ENCODE results near the gene TMEM140.

TMEM140 gene

DNA sequence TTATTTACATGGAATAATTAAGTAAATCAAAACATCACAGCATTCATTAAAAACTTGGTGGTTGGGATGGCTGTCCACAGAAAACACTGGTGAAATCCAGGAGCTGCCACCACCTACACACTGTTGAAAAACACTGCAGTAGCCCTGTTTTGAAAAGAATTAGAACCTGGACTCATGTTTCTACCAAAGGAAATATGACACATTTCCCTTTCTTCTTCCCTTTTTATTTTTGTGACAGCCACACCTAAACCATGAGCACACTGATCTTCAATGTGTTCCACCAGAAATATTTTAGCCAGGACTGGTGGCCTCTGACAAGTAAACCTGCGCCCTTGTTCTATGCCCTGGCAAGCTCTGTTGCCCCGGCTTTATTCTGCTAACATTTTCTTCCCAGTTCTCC lies 3.3 kb downstream of the TMEM140 start:
- no peaks in the 10 kb centered on the region for H3K9me3 ChIP-seq
- no peaks in the 10 kb centered on the region for H3K27me3 ChIP-seq
- H3K4me1 ChIP-seq (ENCODE audit: control insufficient read depth in 1 of 2, insufficient read depth in 1 of 2, low read depth in 1 of 2, low read length in 1 of 2), result peaks cover 57 to 60% of the 10 kb centered on the region in 2 experiments
- peaks cover 17% of the 10 kb centered on the region for H3K36me3 ChIP-seq
- TF ChIP-seq, protein P1, sequence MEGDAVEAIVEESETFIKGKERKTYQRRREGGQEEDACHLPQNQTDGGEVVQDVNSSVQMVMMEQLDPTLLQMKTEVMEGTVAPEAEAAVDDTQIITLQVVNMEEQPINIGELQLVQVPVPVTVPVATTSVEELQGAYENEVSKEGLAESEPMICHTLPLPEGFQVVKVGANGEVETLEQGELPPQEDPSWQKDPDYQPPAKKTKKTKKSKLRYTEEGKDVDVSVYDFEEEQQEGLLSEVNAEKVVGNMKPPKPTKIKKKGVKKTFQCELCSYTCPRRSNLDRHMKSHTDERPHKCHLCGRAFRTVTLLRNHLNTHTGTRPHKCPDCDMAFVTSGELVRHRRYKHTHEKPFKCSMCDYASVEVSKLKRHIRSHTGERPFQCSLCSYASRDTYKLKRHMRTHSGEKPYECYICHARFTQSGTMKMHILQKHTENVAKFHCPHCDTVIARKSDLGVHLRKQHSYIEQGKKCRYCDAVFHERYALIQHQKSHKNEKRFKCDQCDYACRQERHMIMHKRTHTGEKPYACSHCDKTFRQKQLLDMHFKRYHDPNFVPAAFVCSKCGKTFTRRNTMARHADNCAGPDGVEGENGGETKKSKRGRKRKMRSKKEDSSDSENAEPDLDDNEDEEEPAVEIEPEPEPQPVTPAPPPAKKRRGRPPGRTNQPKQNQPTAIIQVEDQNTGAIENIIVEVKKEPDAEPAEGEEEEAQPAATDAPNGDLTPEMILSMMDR (IDR thresholded peaks at IDR 0.05), result no peak
- H3K4me3 ChIP-seq (ENCODE audit: low read depth in 1 of 2, low read length in 1 of 2), result peak overlapping the region; percentile 79 to 89
- peak overlapping the region; percentile 93 for H3K27ac ChIP-seq

- no peaks in the 10 kb centered on the region for H3K9me3 ChIP-seq
Measured at GRCh38 chr7:135151533-135151932, 3.7 kb downstream of the TMEM140 start.

DNA sequence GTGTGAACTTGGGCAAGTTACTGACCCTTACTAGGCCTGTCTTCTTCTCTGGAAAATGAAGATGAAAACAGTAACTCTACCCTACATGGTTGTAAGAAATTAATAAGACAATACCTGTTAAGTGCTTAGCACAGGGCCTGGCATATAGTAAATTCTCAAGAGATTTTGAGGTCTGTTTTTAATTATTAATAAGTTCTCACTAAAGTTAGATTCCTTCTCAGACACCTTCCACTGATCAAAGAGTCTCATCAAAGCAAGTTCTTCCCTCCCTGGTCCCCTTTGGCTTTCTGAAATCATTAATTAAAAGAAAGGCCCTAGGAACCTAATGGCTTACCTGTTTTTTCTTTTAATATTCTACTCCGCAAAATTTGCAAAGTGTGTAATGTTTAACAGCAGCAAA lies 4.6 kb downstream of the TMEM140 start:
- H3K27ac ChIP-seq, result peak overlapping the region; percentile 93
- TF ChIP-seq, protein P1 (IDR thresholded peaks at IDR 0.05), result no peak
- no peaks in the 10 kb centered on the region for H3K27me3 ChIP-seq
- H3K4me1 ChIP-seq (ENCODE audit: control insufficient read depth in 1 of 2, insufficient read depth in 1 of 2, low read depth in 1 of 2, low read length in 1 of 2), result peaks cover 46 to 50% of the 10 kb centered on the region in 2 experiments
- H3K36me3 ChIP-seq, result peaks cover 27% of the 10 kb centered on the region
- H3K9me3 ChIP-seq, result no peaks in the 10 kb centered on the region
- peak overlapping the region; percentile 79 to 89 for H3K4me3 ChIP-seq (ENCODE audit: low read depth in 1 of 2, low read length in 1 of 2)

More at GRCh38 chr7:135151533-135151932, 3.7 kb downstream of the TMEM140 start:
- Histone ChIP-seq H3K27ac (peak overlapping the region; percentile 93), H3K36me3 (peaks cover 17% of the 10 kb centered on the region), H3K4me1 (ENCODE audit: control insufficient read depth in 1 of 2, insufficient read depth in 1 of 2, low read depth in 1 of 2, low read length in 1 of 2) (peaks cover 53 to 59% of the 10 kb centered on the region in 2 experiments), H3K4me3 (ENCODE audit: low read depth in 1 of 2, low read length in 1 of 2) (peak overlapping the region; percentile 79 to 89), H3K27me3 (no peaks in the 10 kb centered on the region)
- TF ChIP-seq, protein P1 (IDR thresholded peaks at IDR 0.05), result no peak

- no peaks in the 10 kb centered on the region for H3K9me3 ChIP-seq
- H3K36me3 ChIP-seq, result peaks cover 38% of the 10 kb centered on the region
- peaks cover 40 to 68% of the 10 kb centered on the region in 2 experiments for H3K4me1 ChIP-seq (ENCODE audit: control insufficient read depth in 1 of 2, insufficient read depth in 1 of 2, low read depth in 1 of 2, low read length in 1 of 2)
- TF ChIP-seq, protein P1 (IDR thresholded peaks at IDR 0.05), result no peak
- H3K27me3 ChIP-seq, result no peaks in the 10 kb centered on the region
- no peak overlapping the region for H3K27ac ChIP-seq
- no peak overlapping the region for H3K4me3 ChIP-seq (ENCODE audit: low read depth in 1 of 2, low read length in 1 of 2)
Measured at GRCh38 chr7:135154734-135155133, 6.9 kb downstream of the TMEM140 start.

GRCh38 chr7:135156290-135156689 lies 8.4 kb downstream of the TMEM140 start:
- Histone ChIP-seq H3K36me3 (peaks cover 38% of the 10 kb centered on the region), H3K4me1 (ENCODE audit: control insufficient read depth in 1 of 2, insufficient read depth in 1 of 2, low read depth in 1 of 2, low read length in 1 of 2) (peaks cover 40 to 69% of the 10 kb centered on the region in 2 experiments), H3K9me3 (no peaks in the 10 kb centered on the region), H3K27ac (no peak overlapping the region), H3K4me3 (ENCODE audit: low read depth in 1 of 2, low read length in 1 of 2) (no peak overlapping the region), H3K27me3 (no peaks in the 10 kb centered on the region)
- TF ChIP-seq, protein P1 (IDR thresholded peaks at IDR 0.05), result no peak

Data from neutrophil (primary cell).